ENCODE data around the gene PGF.

DNA sequence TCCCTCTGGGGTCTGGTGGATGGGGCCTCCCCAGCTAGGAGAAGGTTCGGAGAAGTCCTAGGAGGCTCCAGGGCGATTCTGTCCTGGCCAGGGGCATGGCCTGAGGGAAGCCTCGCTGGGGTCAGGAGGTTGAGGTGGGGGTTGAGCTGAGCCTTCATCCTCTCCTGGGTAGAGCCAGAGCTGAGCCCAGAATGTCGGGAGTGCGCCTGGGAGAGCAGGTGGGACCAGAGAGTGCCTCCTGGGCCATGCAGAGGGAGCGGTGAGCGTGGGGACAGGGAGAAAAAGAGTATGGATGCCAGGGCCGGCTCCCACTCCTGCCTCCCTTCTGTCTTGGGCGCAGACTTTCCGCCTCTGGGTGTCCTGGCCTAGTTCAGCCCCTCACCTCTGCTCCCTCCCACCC lies 45.5 kb downstream of the PGF start:
- TF ChIP-seq, protein P1, sequence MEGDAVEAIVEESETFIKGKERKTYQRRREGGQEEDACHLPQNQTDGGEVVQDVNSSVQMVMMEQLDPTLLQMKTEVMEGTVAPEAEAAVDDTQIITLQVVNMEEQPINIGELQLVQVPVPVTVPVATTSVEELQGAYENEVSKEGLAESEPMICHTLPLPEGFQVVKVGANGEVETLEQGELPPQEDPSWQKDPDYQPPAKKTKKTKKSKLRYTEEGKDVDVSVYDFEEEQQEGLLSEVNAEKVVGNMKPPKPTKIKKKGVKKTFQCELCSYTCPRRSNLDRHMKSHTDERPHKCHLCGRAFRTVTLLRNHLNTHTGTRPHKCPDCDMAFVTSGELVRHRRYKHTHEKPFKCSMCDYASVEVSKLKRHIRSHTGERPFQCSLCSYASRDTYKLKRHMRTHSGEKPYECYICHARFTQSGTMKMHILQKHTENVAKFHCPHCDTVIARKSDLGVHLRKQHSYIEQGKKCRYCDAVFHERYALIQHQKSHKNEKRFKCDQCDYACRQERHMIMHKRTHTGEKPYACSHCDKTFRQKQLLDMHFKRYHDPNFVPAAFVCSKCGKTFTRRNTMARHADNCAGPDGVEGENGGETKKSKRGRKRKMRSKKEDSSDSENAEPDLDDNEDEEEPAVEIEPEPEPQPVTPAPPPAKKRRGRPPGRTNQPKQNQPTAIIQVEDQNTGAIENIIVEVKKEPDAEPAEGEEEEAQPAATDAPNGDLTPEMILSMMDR (optimal IDR thresholded peaks at IDR 0.05 in 1 of 3, IDR thresholded peaks at IDR 0.05 in 1 of 3, conservative IDR thresholded peaks at IDR 0.05 in 1 of 3; ENCODE audit: extremely low read depth in 1 of 3, insufficient read depth in 2 of 3, low read length in 3 of 3): no peak
- no peak for TF ChIP-seq EZH2 (IDR thresholded peaks at IDR 0.05; ENCODE audit: low read length)

All from keratinocyte (primary cell).